ENCODE measurements around the gene EHMT1. TPM values are rescaled to one million over a fixed set of nuclear protein-coding genes. Genes with fewer than 3 reads are reported as not detected.

EHMT1 gene
- total RNA-seq, 2 donors from 2014 or later, result 137 to 139 TPM

DNA sequence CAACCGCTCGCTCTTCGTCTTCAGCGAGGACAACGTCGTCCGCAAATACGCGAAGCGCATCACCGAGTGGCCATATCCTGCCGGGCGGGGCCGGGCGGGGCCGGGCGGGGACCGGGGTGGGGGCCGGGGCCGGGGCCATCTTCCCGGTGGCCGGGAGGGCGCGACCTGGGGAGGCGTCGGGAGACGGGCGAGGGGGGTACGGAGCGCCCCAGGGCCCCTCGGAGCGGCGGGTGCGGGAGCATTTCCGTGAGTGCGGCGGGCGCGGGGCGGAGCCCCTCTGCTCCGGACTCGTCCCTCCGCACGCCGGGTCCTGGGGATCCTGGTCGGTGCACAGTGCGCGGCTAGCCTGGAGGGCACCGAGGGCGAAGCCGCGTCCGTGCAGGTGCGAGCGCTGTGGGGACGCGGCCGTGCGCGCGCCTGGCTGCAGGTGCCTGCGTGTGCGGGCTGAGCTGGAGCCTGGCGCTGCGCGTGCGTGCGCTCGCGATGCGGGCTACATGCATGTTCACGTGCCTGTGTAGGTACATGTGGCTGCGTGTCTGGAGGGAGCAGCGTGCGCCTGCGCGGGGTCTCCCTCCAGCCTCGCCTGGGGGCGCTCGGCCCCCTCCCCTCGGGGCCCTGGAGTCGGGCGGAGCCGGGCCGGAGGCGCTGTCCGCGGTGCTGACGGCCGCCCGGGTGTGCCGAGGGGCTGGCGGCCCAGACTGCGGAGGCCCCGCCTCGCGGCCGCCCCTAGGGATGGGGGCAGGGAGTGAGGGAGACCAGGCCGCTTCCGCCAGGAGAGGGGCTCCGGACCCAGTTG, 259.5 kb downstream of the EHMT1 start:
- Histone ChIP-seq H3K4me1 (ENCODE audit: control insufficient read depth, insufficient read depth, low read length) (no peaks in the 10 kb centered on the region), H3K27ac (ENCODE audit: low read depth, low read length) (no peak overlapping the region), H3K36me3 (ENCODE audit: control insufficient read depth, insufficient read depth, low read length) (no peaks in the 10 kb centered on the region), H3K4me3 (ENCODE audit: low read length) (no peak overlapping the region), H3K9me3 (ENCODE audit: control insufficient read depth, low read length) (no peaks in the 10 kb centered on the region), H3K9ac (ENCODE audit: extremely low read depth, low read length, poor library complexity, severe bottlenecking) (no peak overlapping the region), H3K27me3 (ENCODE audit: control insufficient read depth, insufficient read depth, low read length, poor library complexity, severe bottlenecking) (peaks cover 10% of the 10 kb centered on the region)
- H3K27me3 Mint-ChIP-seq (ENCODE audit: insufficient read depth), result peaks cover 33% of the 10 kb centered on the region
- DNase-seq, result peak; percentile 95
- TF ChIP-seq, protein P1, sequence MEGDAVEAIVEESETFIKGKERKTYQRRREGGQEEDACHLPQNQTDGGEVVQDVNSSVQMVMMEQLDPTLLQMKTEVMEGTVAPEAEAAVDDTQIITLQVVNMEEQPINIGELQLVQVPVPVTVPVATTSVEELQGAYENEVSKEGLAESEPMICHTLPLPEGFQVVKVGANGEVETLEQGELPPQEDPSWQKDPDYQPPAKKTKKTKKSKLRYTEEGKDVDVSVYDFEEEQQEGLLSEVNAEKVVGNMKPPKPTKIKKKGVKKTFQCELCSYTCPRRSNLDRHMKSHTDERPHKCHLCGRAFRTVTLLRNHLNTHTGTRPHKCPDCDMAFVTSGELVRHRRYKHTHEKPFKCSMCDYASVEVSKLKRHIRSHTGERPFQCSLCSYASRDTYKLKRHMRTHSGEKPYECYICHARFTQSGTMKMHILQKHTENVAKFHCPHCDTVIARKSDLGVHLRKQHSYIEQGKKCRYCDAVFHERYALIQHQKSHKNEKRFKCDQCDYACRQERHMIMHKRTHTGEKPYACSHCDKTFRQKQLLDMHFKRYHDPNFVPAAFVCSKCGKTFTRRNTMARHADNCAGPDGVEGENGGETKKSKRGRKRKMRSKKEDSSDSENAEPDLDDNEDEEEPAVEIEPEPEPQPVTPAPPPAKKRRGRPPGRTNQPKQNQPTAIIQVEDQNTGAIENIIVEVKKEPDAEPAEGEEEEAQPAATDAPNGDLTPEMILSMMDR (conservative IDR thresholded peaks at IDR 0.05), result peak; percentile 36
- no peaks in the 10 kb centered on the region for H3K9me3 Mint-ChIP-seq
- 10 to 59% methylated on average over 20 to 100 of the region's 101 CpGs for WGBS, 2 experiments (ENCODE audit: insufficient coverage in 1 of 2, insufficient read length in 1 of 2)
- H3K36me3 Mint-ChIP-seq (ENCODE audit: low read depth), result no peaks in the 10 kb centered on the region
- H3K27ac Mint-ChIP-seq, result no peak overlapping the region
- H3K4me1 Mint-ChIP-seq, result no peaks in the 10 kb centered on the region
- H3K4me3 Mint-ChIP-seq, result no peak overlapping the region

- H3K4me3 ChIP-seq (ENCODE audit: low read length), result no peak overlapping the region
- no peaks in the 10 kb centered on the region for H3K4me1 Mint-ChIP-seq
- no peaks in the 10 kb centered on the region for H3K4me1 ChIP-seq (ENCODE audit: control insufficient read depth, insufficient read depth, low read length)
- H3K36me3 Mint-ChIP-seq (ENCODE audit: low read depth), result no peaks in the 10 kb centered on the region
- H3K9ac ChIP-seq (ENCODE audit: extremely low read depth, low read length, poor library complexity, severe bottlenecking), result no peak overlapping the region
- H3K27ac Mint-ChIP-seq, result no peak overlapping the region
- no peak overlapping the region for H3K27ac ChIP-seq (ENCODE audit: low read depth, low read length)
- peaks cover 27% of the 10 kb centered on the region for H3K27me3 Mint-ChIP-seq (ENCODE audit: insufficient read depth)
- WGBS, 2 experiments (ENCODE audit: insufficient coverage in 1 of 2, insufficient read length in 1 of 2), result 91 to 93% methylated on average over 15 to 20 of the region's 20 CpGs
- TF ChIP-seq, protein P1 (conservative IDR thresholded peaks at IDR 0.05), result no peak
- no peaks in the 10 kb centered on the region for H3K9me3 ChIP-seq (ENCODE audit: control insufficient read depth, low read length)
- H3K4me3 Mint-ChIP-seq, result no peak overlapping the region
- H3K36me3 ChIP-seq (ENCODE audit: control insufficient read depth, insufficient read depth, low read length), result no peaks in the 10 kb centered on the region
- H3K27me3 ChIP-seq (ENCODE audit: control insufficient read depth, insufficient read depth, low read length, poor library complexity, severe bottlenecking), result peaks cover 10% of the 10 kb centered on the region
- no peak for DNase-seq
- H3K9me3 Mint-ChIP-seq, result no peaks in the 10 kb centered on the region
Measured at GRCh38 chr9:137879052-137879451, 260.2 kb downstream of the EHMT1 start.

DNA sequence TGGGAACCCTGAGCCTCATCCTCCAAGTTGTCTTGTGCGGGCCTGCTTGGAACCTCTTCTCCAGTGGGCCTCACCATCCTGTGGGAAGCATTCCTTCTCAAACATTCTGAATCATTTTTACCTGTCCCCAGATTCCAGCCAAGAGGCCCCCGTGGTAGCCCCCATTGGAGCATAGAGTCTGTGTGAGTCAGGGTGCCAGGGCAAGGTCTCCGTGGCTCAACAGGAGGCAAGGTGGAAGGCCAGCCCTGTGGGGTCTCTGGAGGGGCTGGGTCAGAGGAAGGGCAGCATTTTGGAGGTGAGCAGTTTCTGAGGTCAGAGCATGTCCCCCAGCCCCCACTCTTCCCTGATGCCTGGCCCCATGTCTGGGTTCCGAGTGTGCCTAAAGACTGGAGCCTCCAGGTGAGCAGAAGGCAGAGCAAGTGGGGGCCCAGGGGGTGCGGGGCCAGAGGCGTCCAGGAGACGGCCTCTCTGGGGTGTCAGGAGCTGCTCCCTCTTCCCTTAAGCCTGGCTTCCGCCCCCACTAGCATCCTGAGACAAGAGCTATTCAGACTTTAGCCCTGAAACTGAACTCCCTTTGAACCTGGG, 260.9 kb downstream of the EHMT1 start:
- TF ChIP-seq, protein P1 (conservative IDR thresholded peaks at IDR 0.05), result no peak
- Histone ChIP-seq H3K27ac (ENCODE audit: low read depth, low read length) (no peak overlapping the region), H3K36me3 (ENCODE audit: control insufficient read depth, insufficient read depth, low read length) (no peaks in the 10 kb centered on the region), H3K4me3 (ENCODE audit: low read length) (no peak overlapping the region), H3K9me3 (ENCODE audit: control insufficient read depth, low read length) (no peaks in the 10 kb centered on the region), H3K27me3 (ENCODE audit: control insufficient read depth, insufficient read depth, low read length, poor library complexity, severe bottlenecking) (peaks cover 10% of the 10 kb centered on the region), H3K9ac (ENCODE audit: extremely low read depth, low read length, poor library complexity, severe bottlenecking) (no peak overlapping the region), H3K4me1 (ENCODE audit: control insufficient read depth, insufficient read depth, low read length) (no peaks in the 10 kb centered on the region)
- Mint-ChIP-seq H3K4me1 (no peaks in the 10 kb centered on the region), H3K9me3 (no peaks in the 10 kb centered on the region), H3K27me3 (ENCODE audit: insufficient read depth) (peaks cover 25% of the 10 kb centered on the region), H3K27ac (no peak overlapping the region), H3K36me3 (ENCODE audit: low read depth) (no peaks in the 10 kb centered on the region), H3K4me3 (no peak overlapping the region)
- WGBS, 2 experiments (ENCODE audit: insufficient coverage in 1 of 2, insufficient read length in 1 of 2), result 79 to 90% methylated on average over 2 to 8 of the region's 8 CpGs
- DNase-seq, result no peak
